ENCODE data around the gene FETUB.

DNA sequence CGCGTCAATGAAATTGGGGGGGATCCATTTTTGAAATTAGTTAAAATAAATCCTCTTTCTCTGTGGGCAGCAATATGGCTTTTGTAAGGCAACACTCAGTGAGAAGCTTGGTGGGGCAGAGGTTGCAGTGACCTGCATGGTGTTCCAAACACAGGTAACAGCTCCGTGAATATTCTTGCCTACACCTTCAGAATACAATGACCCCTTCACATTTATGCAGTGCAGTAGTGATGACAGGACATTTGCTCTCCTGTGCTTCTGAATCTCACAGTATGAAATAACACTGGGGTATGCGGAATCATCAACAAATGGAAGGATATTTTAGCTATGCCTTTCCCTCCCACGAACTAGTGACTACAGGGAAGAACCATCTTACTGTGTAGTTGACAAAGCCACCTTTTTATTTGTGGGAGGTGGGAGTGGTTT is 20.4 kb upstream of the FETUB start:
- TF ChIP-seq TAF1 (IDR thresholded peaks at IDR 0.05; ENCODE audit: borderline replicate concordance, low read depth, low read length) (no peak), POLR2AphosphoS5 (IDR thresholded peaks at IDR 0.05; ENCODE audit: low read depth, low read length) (no peak)
